ENCODE results near the gene CCDC71. TPM values are rescaled to one million over a fixed set of nuclear protein-coding genes. Genes with fewer than 3 reads are reported as not detected.

The CCDC71 gene
- total and polyA plus RNA-seq, 2 experiments from 2014 or later = 1.5 to 39.7 TPM

DNA sequence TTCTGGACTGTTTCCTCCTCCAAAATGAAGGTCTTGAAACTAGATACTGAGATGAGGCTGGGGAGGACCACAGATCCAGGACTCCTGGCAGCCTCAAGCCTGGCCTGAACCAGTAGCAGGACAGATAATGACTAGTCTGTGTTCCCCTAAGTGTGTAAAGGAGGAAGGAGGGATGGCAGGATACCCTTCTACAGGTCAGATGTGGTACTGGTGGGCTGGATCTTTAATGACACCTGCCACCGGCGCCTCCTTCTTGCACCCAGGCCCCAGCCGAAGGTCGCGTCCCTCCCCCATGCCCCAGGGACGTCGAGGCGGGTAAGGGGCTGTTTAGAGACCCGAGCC, 46.1 kb downstream of the CCDC71 start:
- peak; percentile 48 for DNase-seq
- peaks cover 36% of the 10 kb centered on the region for H3K79me2 ChIP-seq (ENCODE audit: insufficient read depth)
- H3K4me3 ChIP-seq = peak overlapping the region; percentile 76
- in situ Hi-C loops (cut with MboI) = no loop called here
- no peaks in the 10 kb centered on the region for H3K27me3 ChIP-seq (replicated peaks; ENCODE audit: insufficient read depth)
- peak overlapping the region; percentile 73 for H3K27ac ChIP-seq
- peak overlapping the region; percentile 14 for H2AFZ ChIP-seq
- H3K36me3 ChIP-seq (ENCODE audit: low read depth) = peaks cover 27% of the 10 kb centered on the region; the same call in 1 of the 2 replicates
- peak overlapping the region; percentile 84 for H3K4me2 ChIP-seq (ENCODE audit: unreplicated experiment)
- peaks cover 9% of the 10 kb centered on the region; the same call in 1 of the 2 replicates for H3K4me1 ChIP-seq (ENCODE audit: insufficient read depth)
- H3F3A ChIP-seq (ENCODE audit: insufficient read depth) = peaks cover 34% of the 10 kb centered on the region
- no peaks in the 10 kb centered on the region for H3K9me3 ChIP-seq (ENCODE audit: low read depth)
- WGBS, 2 experiments (ENCODE audit: low coverage in 1 of 2, low lambda C conversion rate in 2 of 2, missing lambda C conversion rate in 2 of 2) = 1 to 2% methylated on average over 8 to 9 of the region's 9 CpGs
- TF ChIP-seq EZH2phosphoT487 (IDR thresholded peaks at IDR 0.05; ENCODE audit: insufficient read depth, low read depth) = no peak
- TF ChIP-seq EZH2 (IDR thresholded peaks at IDR 0.05; ENCODE audit: insufficient read depth, poor library complexity, severe bottlenecking) = no peak
- peak overlapping the region; percentile 86 for H3K9ac ChIP-seq
- no peaks in the 10 kb centered on the region for H4K20me1 ChIP-seq (ENCODE audit: insufficient read depth)
- no peaks in the 10 kb centered on the region for H3K9me2 ChIP-seq (ENCODE audit: insufficient read depth)

GRCh38 chr3:49119439-49119838, 46.7 kb downstream of the CCDC71 start:
- Histone ChIP-seq H3K36me3 (ENCODE audit: low read depth) (peaks cover 29% of the 10 kb centered on the region), H3K27ac (peak overlapping the region; percentile 73), H3K79me2 (ENCODE audit: insufficient read depth) (peaks cover 36% of the 10 kb centered on the region), H3K4me3 (peak overlapping the region; percentile 76), H2AFZ (no peak overlapping the region), H3K27me3 (replicated peaks; ENCODE audit: insufficient read depth) (no peaks in the 10 kb centered on the region), H3K4me1 (ENCODE audit: insufficient read depth) (peaks cover 9% of the 10 kb centered on the region; the same call in 1 of the 2 replicates), H3K4me2 (ENCODE audit: unreplicated experiment) (peak overlapping the region; percentile 84), H4K20me1 (ENCODE audit: insufficient read depth) (no peaks in the 10 kb centered on the region), H3F3A (ENCODE audit: insufficient read depth) (peaks cover 31% of the 10 kb centered on the region), H3K9me2 (ENCODE audit: insufficient read depth) (no peaks in the 10 kb centered on the region), H3K9me3 (ENCODE audit: low read depth) (no peaks in the 10 kb centered on the region), H3K9ac (peak overlapping the region; percentile 86)
- in situ Hi-C loops (cut with MboI) = no loop called here
- DNase-seq = peak; percentile 82
- 34 to 41% methylated on average over 3 of the region's 3 CpGs for WGBS, 2 experiments (ENCODE audit: low coverage in 1 of 2, low lambda C conversion rate in 2 of 2, missing lambda C conversion rate in 2 of 2)
- TF ChIP-seq EZH2 (IDR thresholded peaks at IDR 0.05; ENCODE audit: insufficient read depth, poor library complexity, severe bottlenecking) (no peak), EZH2phosphoT487 (IDR thresholded peaks at IDR 0.05; ENCODE audit: insufficient read depth, low read depth) (no peak)

DNA sequence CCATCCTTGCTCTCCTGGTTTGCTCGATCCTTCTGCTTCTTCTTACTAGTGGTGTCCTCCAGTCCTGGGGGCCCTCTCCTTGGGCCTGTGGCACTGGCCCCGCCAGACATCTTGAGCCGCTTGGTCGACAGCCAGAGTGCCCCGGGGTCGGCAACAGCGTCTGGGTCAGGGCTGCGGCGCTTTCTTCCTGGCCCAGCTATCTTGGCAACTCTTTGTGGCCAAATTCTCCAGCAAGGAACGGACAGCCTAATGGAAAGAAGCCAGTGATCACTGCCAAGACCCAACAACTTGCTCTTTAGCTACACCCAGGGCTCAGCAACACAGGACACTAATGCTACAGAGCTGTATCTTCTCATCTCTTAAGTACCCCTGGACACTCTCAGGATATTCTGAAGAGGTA, 47.1 kb downstream of the CCDC71 start:
- peak overlapping the region; percentile 73 for H3K27ac ChIP-seq
- H2AFZ ChIP-seq = no peak overlapping the region
- TF ChIP-seq EZH2 (IDR thresholded peaks at IDR 0.05; ENCODE audit: insufficient read depth, poor library complexity, severe bottlenecking) (no peak), EZH2phosphoT487 (IDR thresholded peaks at IDR 0.05; ENCODE audit: insufficient read depth, low read depth) (no peak)
- H3K27me3 ChIP-seq (replicated peaks; ENCODE audit: insufficient read depth) = no peaks in the 10 kb centered on the region
- no peaks in the 10 kb centered on the region for H4K20me1 ChIP-seq (ENCODE audit: insufficient read depth)
- peaks cover 9% of the 10 kb centered on the region; the same call in 1 of the 2 replicates for H3K4me1 ChIP-seq (ENCODE audit: insufficient read depth)
- H3F3A ChIP-seq (ENCODE audit: insufficient read depth) = peaks cover 30% of the 10 kb centered on the region
- H3K36me3 ChIP-seq (ENCODE audit: low read depth) = peaks cover 31% of the 10 kb centered on the region
- peak overlapping the region; percentile 76 for H3K4me3 ChIP-seq
- H3K9me3 ChIP-seq (ENCODE audit: low read depth) = no peaks in the 10 kb centered on the region
- H3K79me2 ChIP-seq (ENCODE audit: insufficient read depth) = peaks cover 36% of the 10 kb centered on the region
- no peaks in the 10 kb centered on the region for H3K9me2 ChIP-seq (ENCODE audit: insufficient read depth)
- no peak for DNase-seq
- H3K4me2 ChIP-seq (ENCODE audit: unreplicated experiment) = peak overlapping the region; percentile 84
- 60 to 69% methylated on average over 10 of the region's 10 CpGs for WGBS, 2 experiments (ENCODE audit: low coverage in 1 of 2, low lambda C conversion rate in 2 of 2, missing lambda C conversion rate in 2 of 2)
- H3K9ac ChIP-seq = peak overlapping the region; percentile 86; the same call in 1 of the 2 replicates
- in situ Hi-C loops (cut with MboI) = no loop called here

Other genes starting within 250 kb of the CCDC71 start
- gene ARIH2, start 247.5 kb downstream of the CCDC71 start, total RNA-seq (2014; rRNA removed; shearing (Covaris generic)) = 80.8 and 102 TPM in 2 replicates
- 48.4 and 59.7 TPM in 2 replicates for gene ARIH2, start 247.5 kb downstream of the CCDC71 start, polyA plus RNA-seq (2016; fragmentation: Nextera tagmentation; extraction: Ambion mirVana)
- gene P4HTM, start 176.1 kb downstream of the CCDC71 start, total RNA-seq (2014; rRNA removed; shearing (Covaris generic)) = 38.3 and 53.6 TPM in 2 replicates
- gene P4HTM, start 176.1 kb downstream of the CCDC71 start, polyA plus RNA-seq (2016; fragmentation: Nextera tagmentation; extraction: Ambion mirVana) = 29.7 and 30.4 TPM in 2 replicates
- 56.1 and 60.8 TPM in 2 replicates for gene WDR6, start 158.9 kb downstream of the CCDC71 start, total RNA-seq (2014; rRNA removed; shearing (Covaris generic))
- 50.3 and 51.3 TPM in 2 replicates for gene WDR6, start 158.9 kb downstream of the CCDC71 start, polyA plus RNA-seq (2016; fragmentation: Nextera tagmentation; extraction: Ambion mirVana)
- gene DALRD3, start 147.8 kb downstream of the CCDC71 start, total RNA-seq (2014; rRNA removed; shearing (Covaris generic)) = 65.3 and 88.9 TPM in 2 replicates
- gene DALRD3, start 147.8 kb downstream of the CCDC71 start, polyA plus RNA-seq (2016; fragmentation: Nextera tagmentation; extraction: Ambion mirVana) = 40.2 and 43.3 TPM in 2 replicates
- 129 and 132 TPM in 2 replicates for gene NDUFAF3, start 144.2 kb downstream of the CCDC71 start, total RNA-seq (2014; rRNA removed; shearing (Covaris generic))
- 211 and 218 TPM in 2 replicates for gene NDUFAF3, start 144.2 kb downstream of the CCDC71 start, polyA plus RNA-seq (2016; fragmentation: Nextera tagmentation; extraction: Ambion mirVana)
- gene IMPDH2, start 136.9 kb downstream of the CCDC71 start, total RNA-seq (2014; rRNA removed; shearing (Covaris generic)) = 192 and 210 TPM in 2 replicates
- gene IMPDH2, start 136.9 kb downstream of the CCDC71 start, polyA plus RNA-seq (2016; fragmentation: Nextera tagmentation; extraction: Ambion mirVana) = 121 and 128 TPM in 2 replicates
- 75.6 and 107 TPM in 2 replicates for gene QRICH1, start 72.3 kb downstream of the CCDC71 start, total RNA-seq (2014; rRNA removed; shearing (Covaris generic))
- gene QRICH1, start 72.3 kb downstream of the CCDC71 start, polyA plus RNA-seq (2016; fragmentation: Nextera tagmentation; extraction: Ambion mirVana) = 29.0 and 29.3 TPM in 2 replicates
- gene QARS1, start 61.6 kb downstream of the CCDC71 start, total RNA-seq (2014; rRNA removed; shearing (Covaris generic)) = 201 and 240 TPM in 2 replicates
- 87.0 and 94.8 TPM in 2 replicates for gene QARS1, start 61.6 kb downstream of the CCDC71 start, polyA plus RNA-seq (2016; fragmentation: Nextera tagmentation; extraction: Ambion mirVana)
- 31.6 and 46.4 TPM in 2 replicates for gene USP19, start 45.5 kb downstream of the CCDC71 start, total RNA-seq (2014; rRNA removed; shearing (Covaris generic))
- gene USP19, start 45.5 kb downstream of the CCDC71 start, polyA plus RNA-seq (2016; fragmentation: Nextera tagmentation; extraction: Ambion mirVana) = 16.3 and 17.0 TPM in 2 replicates
- 894 and 1,064 TPM in 2 replicates for gene LAMB2, start 33.3 kb downstream of the CCDC71 start, total RNA-seq (2014; rRNA removed; shearing (Covaris generic))
- 539 and 542 TPM in 2 replicates for gene LAMB2, start 33.3 kb downstream of the CCDC71 start, polyA plus RNA-seq (2016; fragmentation: Nextera tagmentation; extraction: Ambion mirVana)
- gene KLHDC8B, start 5.3 kb upstream of the CCDC71 start, total RNA-seq (2014; rRNA removed; shearing (Covaris generic)) = 19.5 and 22.5 TPM in 2 replicates
- 13.5 and 15.4 TPM in 2 replicates for gene KLHDC8B, start 5.3 kb upstream of the CCDC71 start, polyA plus RNA-seq (2016; fragmentation: Nextera tagmentation; extraction: Ambion mirVana)
- 0.25 and 2.9 TPM in 2 replicates for gene C3orf62, start 110.9 kb upstream of the CCDC71 start, total RNA-seq (2014; rRNA removed; shearing (Covaris generic))
- 1.5 and 1.6 TPM in 2 replicates for gene C3orf62, start 110.9 kb upstream of the CCDC71 start, polyA plus RNA-seq (2016; fragmentation: Nextera tagmentation; extraction: Ambion mirVana)
- 11.2 and 17.6 TPM in 2 replicates for gene USP4, start 173.7 kb upstream of the CCDC71 start, total RNA-seq (2014; rRNA removed; shearing (Covaris generic))
- 47.6 and 50.9 TPM in 2 replicates for gene USP4, start 173.7 kb upstream of the CCDC71 start, polyA plus RNA-seq (2016; fragmentation: Nextera tagmentation; extraction: Ambion mirVana)
- gene GPX1, start 192.0 kb upstream of the CCDC71 start, total RNA-seq (2014; rRNA removed; shearing (Covaris generic)) = 201 and 229 TPM in 2 replicates
- gene GPX1, start 192.0 kb upstream of the CCDC71 start, polyA plus RNA-seq (2016; fragmentation: Nextera tagmentation; extraction: Ambion mirVana) = 446 and 454 TPM in 2 replicates
- gene RHOA, start 245.6 kb upstream of the CCDC71 start, total RNA-seq (2014; rRNA removed; shearing (Covaris generic)) = 781 and 915 TPM in 2 replicates
- gene RHOA, start 245.6 kb upstream of the CCDC71 start, polyA plus RNA-seq (2016; fragmentation: Nextera tagmentation; extraction: Ambion mirVana) = 996 and 1,025 TPM in 2 replicates
- 34.0 and 55.7 TPM in 2 replicates for gene TCTA, start 246.1 kb upstream of the CCDC71 start, total RNA-seq (2014; rRNA removed; shearing (Covaris generic))
- gene TCTA, start 246.1 kb upstream of the CCDC71 start, polyA plus RNA-seq (2016; fragmentation: Nextera tagmentation; extraction: Ambion mirVana) = 52.2 and 55.0 TPM in 2 replicates

Data from GM23248 (cell line).